GM13976 (cell line): ENCODE measurements around the gene TP63.

ENCODE experiments used
- DNase-seq: peaks from one replicate; pipeline ENCODE4 v3.0.0; 2012; ENCODE audit warnings: low spot score
- in situ Hi-C: fragments of 300-500 bp; cut with MboI; formaldehyde crosslinking; loops from one replicate; pipeline ENCODE4 v1.12.0; 2022; ENCODE audit warnings: low sequenced_read_pairs, mixed read lengths, inconsistent platforms; ENCODE audit not compliant: unreplicated experiment
- TF ChIP-seq, protein P1 (sequence below): IDR thresholded peaks from 2 replicates; pipeline ENCODE4 v1.5.1; 2012; ENCODE audit warnings: borderline replicate concordance, mild to moderate bottlenecking; ENCODE audit not compliant: insufficient read depth; ENCODE audit errors: extremely low read depth, missing control alignments, control extremely low read depth

TP63 gene

DNA sequence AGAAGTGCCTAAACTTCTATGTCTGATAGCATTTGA, at the start of gene TP63:
TP63 (plus strand) TSS at position 17 of the 36 bp plus-strand sequence. CDS start 127 bp downstream, outside the sequence.
- in situ Hi-C loops = no loop called here
- TF ChIP-seq, protein P1, sequence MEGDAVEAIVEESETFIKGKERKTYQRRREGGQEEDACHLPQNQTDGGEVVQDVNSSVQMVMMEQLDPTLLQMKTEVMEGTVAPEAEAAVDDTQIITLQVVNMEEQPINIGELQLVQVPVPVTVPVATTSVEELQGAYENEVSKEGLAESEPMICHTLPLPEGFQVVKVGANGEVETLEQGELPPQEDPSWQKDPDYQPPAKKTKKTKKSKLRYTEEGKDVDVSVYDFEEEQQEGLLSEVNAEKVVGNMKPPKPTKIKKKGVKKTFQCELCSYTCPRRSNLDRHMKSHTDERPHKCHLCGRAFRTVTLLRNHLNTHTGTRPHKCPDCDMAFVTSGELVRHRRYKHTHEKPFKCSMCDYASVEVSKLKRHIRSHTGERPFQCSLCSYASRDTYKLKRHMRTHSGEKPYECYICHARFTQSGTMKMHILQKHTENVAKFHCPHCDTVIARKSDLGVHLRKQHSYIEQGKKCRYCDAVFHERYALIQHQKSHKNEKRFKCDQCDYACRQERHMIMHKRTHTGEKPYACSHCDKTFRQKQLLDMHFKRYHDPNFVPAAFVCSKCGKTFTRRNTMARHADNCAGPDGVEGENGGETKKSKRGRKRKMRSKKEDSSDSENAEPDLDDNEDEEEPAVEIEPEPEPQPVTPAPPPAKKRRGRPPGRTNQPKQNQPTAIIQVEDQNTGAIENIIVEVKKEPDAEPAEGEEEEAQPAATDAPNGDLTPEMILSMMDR = no peak

DNA sequence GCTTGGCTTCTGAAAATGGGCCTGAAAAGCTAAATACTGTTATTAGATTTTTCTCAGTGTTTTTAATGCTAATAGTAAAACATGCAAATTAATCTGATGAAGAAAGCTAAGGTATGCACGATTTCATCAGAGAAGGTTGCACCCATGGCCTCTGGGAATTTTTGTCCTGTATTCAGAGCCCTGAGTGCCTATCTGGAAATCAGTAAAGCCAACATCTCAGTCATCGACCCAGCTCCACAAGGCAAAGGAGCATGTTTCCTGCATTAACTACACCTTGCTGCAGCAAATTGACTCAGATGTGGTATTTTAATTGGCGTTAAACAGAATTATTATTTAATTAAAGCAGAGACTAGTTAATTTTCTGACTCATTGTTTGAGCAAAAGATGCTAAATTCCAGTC, 49.0 kb upstream of the TP63 start:
- in situ Hi-C loops = no loop called here

More for the DNA sequence above, at the start of gene TP63:
- no peak for DNase-seq

DNA sequence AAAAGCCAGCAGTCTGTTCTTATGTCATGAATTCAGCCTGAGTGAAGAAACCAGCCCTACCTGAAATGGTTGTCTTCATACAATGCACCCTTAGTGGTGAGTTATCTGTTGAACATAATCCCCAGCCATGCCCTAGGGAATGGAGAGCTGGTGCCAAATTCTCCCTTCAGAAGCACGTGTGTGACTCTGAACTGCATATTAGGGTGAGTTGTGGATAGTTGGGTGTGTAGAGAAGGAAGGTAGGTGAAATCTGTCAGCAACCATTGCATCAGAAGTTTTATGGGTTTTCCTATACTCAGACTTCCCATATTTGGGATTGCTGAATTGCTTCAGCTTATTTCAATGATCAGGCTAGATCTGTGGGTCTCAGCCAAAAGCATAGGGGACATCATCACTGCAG, 46.5 kb upstream of the TP63 start:
- no peak for DNase-seq
- in situ Hi-C loops = no loop called here
- TF ChIP-seq, protein P1 = no peak

More for the DNA sequence above, 49.0 kb upstream of the TP63 start:
- TF ChIP-seq, protein P1 = no peak
- no peak for DNase-seq

DNA sequence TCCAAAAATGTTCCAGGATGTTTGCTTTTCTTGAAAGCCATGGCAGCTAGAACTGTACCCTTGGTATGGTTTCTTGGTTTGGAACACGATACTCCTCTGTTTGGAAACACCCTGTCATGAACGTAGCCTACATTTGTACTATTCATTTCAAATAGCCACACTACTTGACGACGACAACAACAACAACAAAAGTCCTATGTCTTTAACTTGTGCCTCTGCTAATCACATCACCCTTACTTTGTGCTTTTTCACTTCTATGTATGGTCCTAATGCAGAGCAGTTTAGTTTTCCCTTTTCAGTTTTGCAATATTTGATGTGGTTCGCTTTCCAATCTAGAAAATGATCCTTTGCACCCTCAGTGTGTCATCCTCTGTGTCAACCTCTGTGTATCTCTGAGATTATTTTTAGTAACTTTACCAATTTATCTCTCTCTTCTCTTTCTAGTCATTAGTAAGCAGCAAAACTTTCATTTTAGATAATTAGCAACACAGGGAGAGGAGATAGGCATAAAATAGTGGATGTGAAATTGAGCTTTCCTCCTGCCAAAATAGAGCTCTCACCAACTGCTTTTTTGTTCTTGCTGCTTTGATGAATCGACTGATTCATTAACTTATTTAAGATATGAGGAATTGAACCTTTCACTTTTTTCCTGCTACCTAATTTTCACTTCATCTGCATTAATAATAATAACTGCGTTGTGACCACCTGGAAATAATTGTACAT, 44.1 kb upstream of the TP63 start:
- in situ Hi-C loops = no loop called here
- DNase-seq = peak; percentile 41
- TF ChIP-seq, protein P1 = no peak

DNA sequence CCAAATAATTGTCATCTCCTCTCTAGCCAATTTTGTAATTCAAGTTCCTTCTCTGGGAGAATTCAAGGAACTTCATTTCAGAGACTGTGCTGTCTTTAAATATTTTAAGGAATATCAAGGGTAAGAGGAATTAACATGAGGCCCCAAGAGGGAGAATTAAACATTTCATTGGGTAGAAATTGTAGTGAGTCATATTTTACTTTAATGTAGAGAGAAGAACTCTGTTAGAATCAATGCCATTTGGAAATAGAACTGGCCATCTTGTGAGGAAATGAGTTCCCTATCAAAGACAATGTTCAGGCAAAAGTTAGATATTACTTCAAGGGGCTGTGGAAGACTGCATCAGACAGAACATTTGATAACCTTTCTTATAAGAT, 43.5 kb upstream of the TP63 start:
- in situ Hi-C loops = no loop called here
- no peak for DNase-seq
- TF ChIP-seq, protein P1 = no peak

DNA sequence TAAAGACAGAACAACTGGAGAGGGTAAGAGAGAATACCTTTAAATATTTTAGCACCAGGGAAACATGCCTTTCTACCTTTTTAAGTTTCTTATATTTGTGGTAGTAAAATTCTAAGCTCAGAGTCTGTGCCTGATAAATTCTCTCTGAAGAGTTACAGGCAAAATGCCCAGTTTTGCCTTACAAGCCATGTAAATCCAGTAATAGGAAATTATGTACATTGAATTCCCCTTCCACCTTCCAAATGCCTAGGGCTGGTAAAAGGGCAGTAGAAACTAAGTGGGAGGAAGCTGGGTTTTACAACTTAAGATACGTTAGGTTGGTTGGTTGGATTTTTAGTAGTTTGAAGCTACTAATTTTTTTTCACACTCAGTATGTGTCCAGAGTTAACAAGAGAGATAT, 43.1 kb upstream of the TP63 start:
- TF ChIP-seq, protein P1 = no peak
- no peak for DNase-seq
- in situ Hi-C loops = no loop called here
